CD14-positive monocyte (primary cell): ENCODE measurements around the gene MRPL43. TPM values are rescaled to one million over a fixed set of nuclear protein-coding genes. Genes with fewer than 3 reads are reported as not detected.

Experiments used
- DNase-seq, 3 donors: peaks; one replicate each; pipeline ENCODE4 v3.0.0-alpha.2; 2011 to 2022
- H2AFZ ChIP-seq: 2 replicates; pipeline ENCODE4 v1.6.0; 2012; ENCODE audit warnings: mild to moderate bottlenecking, low read depth, low read length, inconsistent platforms; ENCODE audit not compliant: insufficient read depth, poor library complexity, severe bottlenecking
- H3K27ac ChIP-seq, 2 donors: 1 replicate in 1 of 2; 2 replicates in 1 of 2; pipeline ENCODE4 v1.5.1; 2012 to 2013; ENCODE audit warnings: low read length in 2 of 2, control low read depth in 1 of 2, inconsistent platforms in 1 of 2, low read depth in 1 of 2, mild to moderate bottlenecking in 1 of 2
- H3K27me3 ChIP-seq, 2 donors: one replicate each; pipeline versions ENCODE4 v1.6.0 to v1.6.1; 2011 to 2013; ENCODE audit warnings: low read length in 2 of 2; ENCODE audit not compliant: control insufficient read depth in 2 of 2, insufficient read depth in 2 of 2
- H3K36me3 ChIP-seq, 2 donors: replicated peaks in 1 of 2; 1 replicate in 1 of 2; 2 replicates in 1 of 2; pipeline versions ENCODE4 v1.5.1 to v1.6.1; 2012 to 2013; ENCODE audit warnings: low read length in 2 of 2, control low read depth in 1 of 2, inconsistent platforms in 1 of 2, mild to moderate bottlenecking in 1 of 2; ENCODE audit not compliant: insufficient read depth in 2 of 2, control insufficient read depth in 1 of 2
- H3K4me1 ChIP-seq, 2 donors: 1 replicate in 1 of 2; 2 replicates in 1 of 2; pipeline versions ENCODE4 v1.5.1 to v1.6.1; 2012 to 2013; ENCODE audit warnings: low read length in 2 of 2, control low read depth in 1 of 2, inconsistent platforms in 1 of 2, mild to moderate bottlenecking in 1 of 2, moderate library complexity in 1 of 2; ENCODE audit not compliant: insufficient read depth in 2 of 2, control insufficient read depth in 1 of 2
- H3K4me2 ChIP-seq: replicated peaks from 2 replicates; pipeline ENCODE3; 2012; ENCODE audit warnings: low read length, moderate library complexity, mild to moderate bottlenecking; ENCODE audit not compliant: poor library complexity, severe bottlenecking; ENCODE audit errors: extremely low read depth
- H3K4me3 ChIP-seq, 3 experiments: fragments of 200-600 bp in 1 of 3; sonication (generic) in 1 of 3; replicated peaks in 1 of 3; 1 replicate in 2 of 3; 2 replicates in 1 of 3; pipeline ENCODE4 v1.5.1; 2011 to 2013; ENCODE audit warnings: low read length in 3 of 3, mild to moderate bottlenecking in 3 of 3, control low read depth in 2 of 3, low read depth in 2 of 3, inconsistent platforms in 1 of 3, moderate library complexity in 1 of 3
- H3K79me2 ChIP-seq: 2 replicates; pipeline ENCODE4 v1.6.0; 2012; ENCODE audit warnings: mild to moderate bottlenecking, control low read depth, inconsistent platforms, low read length, moderate library complexity; ENCODE audit not compliant: insufficient read depth
- H3K9ac ChIP-seq: 2 replicates; pipeline ENCODE4 v1.6.0; 2017; ENCODE audit warnings: low read length, mild to moderate bottlenecking; ENCODE audit not compliant: insufficient read depth, poor library complexity, severe bottlenecking
- H3K9me3 ChIP-seq, 2 donors: replicated peaks in 1 of 2; 1 replicate in 1 of 2; 2 replicates in 1 of 2; pipeline versions ENCODE4 v1.5.1 to v1.6.1; 2012 to 2013; ENCODE audit warnings: low read length in 2 of 2, control low read depth in 1 of 2; ENCODE audit not compliant: control insufficient read depth in 1 of 2, insufficient read depth in 1 of 2
- H4K20me1 ChIP-seq: 2 replicates; pipeline ENCODE4 v1.6.0; 2012; ENCODE audit warnings: mild to moderate bottlenecking, low read length, control low read depth, moderate library complexity; ENCODE audit not compliant: insufficient read depth
- H3K27ac Mint-ChIP-seq, 7 donors: one replicate each; pipeline ENCODE4 v1.8.0; 2020; ENCODE audit warnings: mild to moderate bottlenecking in 7 of 7, mixed read lengths in 7 of 7, moderate library complexity in 6 of 7, inconsistent platforms in 2 of 7
- H3K27me3 Mint-ChIP-seq, 3 donors: one replicate each; pipeline ENCODE4 v1.8.0; 2021 to 2022; ENCODE audit warnings: low read depth in 3 of 3, mild to moderate bottlenecking in 3 of 3, mixed read lengths in 3 of 3, moderate library complexity in 3 of 3, inconsistent platforms in 1 of 3
- H3K36me3 Mint-ChIP-seq, 2 donors: one replicate each; pipeline ENCODE4 v1.8.0; 2020; ENCODE audit warnings: mixed read lengths in 2 of 2, inconsistent platforms in 1 of 2, mild to moderate bottlenecking in 1 of 2
- H3K4me1 Mint-ChIP-seq: one replicate; pipeline ENCODE4 v1.8.0; 2020; ENCODE audit warnings: mild to moderate bottlenecking, mixed read lengths
- H3K4me3 Mint-ChIP-seq, 2 donors: one replicate each; pipeline ENCODE4 v1.8.0; 2020; ENCODE audit warnings: mild to moderate bottlenecking in 2 of 2, mixed read lengths in 2 of 2, moderate library complexity in 1 of 2
- H3K9me3 Mint-ChIP-seq, 7 donors: one replicate each; pipeline ENCODE4 v1.8.0; 2020 to 2022; ENCODE audit warnings: mixed read lengths in 7 of 7, mild to moderate bottlenecking in 6 of 7, moderate library complexity in 6 of 7, inconsistent platforms in 2 of 7
- WGBS: methylation state at CpG from one replicate; pipeline ENCODE4 v1.1.5; 2013; ENCODE audit warnings: missing lambda C conversion rate; ENCODE audit not compliant: insufficient coverage; 5-methylcytosine and 5-hydroxymethylcytosine counted together
- intact Hi-C, 2 donors: fragments of 100-400 bp; cut with micrococcal nuclease; formaldehyde crosslinking; loops; one replicate each; pipeline versions ENCODE4 v1.15.0 to v1.15.1; 2023
- polyA plus RNA-seq, 3 donors: library from polyadenylated mRNA; depleted of rRNA in 1 of 3; unstranded in 2 of 3; stranded (reverse) in 1 of 3; fragments of 300-500 nt in 2 of 3; fragments of >200 nt in 1 of 3; fragmentation: Illumina TruSeq in 2 of 3; gene quantifications; 1 replicate in 2 of 3; 2 replicates in 1 of 3; pipeline ENCODE4 v1.2.3, GENCODE V29; 2012 to 2021
- TF ChIP-seq, protein P1 (sequence below): fragments of 200-600 bp; IDR thresholded peaks from one replicate; pipeline ENCODE4 v1.8.0; 2022; ENCODE audit warnings: antibody characterized with exemption, mild to moderate bottlenecking

MRPL43 gene
- polyA plus RNA-seq, 3 donors: 69.5 to 123 (median 98.0) TPM

GRCh38 chr10:101020427-101021075 lies 33.3 kb upstream of the MRPL43 start:
- peaks cover 18 to 19% (median 19%) of the 10 kb centered on the region in 3 donors for H3K27me3 Mint-ChIP-seq
- Histone ChIP-seq H3K79me2 (no peaks in the 10 kb centered on the region), H3K36me3 (no peaks in the 10 kb centered on the region), H3K27ac (no peak overlapping the region), H3K9me3 (no peaks in the 10 kb centered on the region), H3K4me1 (peaks cover 18 to 26% of the 10 kb centered on the region in 2 donors), H2AFZ (no peak overlapping the region), H3K4me3 (no peak overlapping the region), H3K27me3 (peaks cover 0 to 5% of the 10 kb centered on the region in 2 donors), H3K9ac (no peak overlapping the region), H3K4me2 (no peak overlapping the region), H4K20me1 (no peaks in the 10 kb centered on the region)
- peaks cover 29% of the 10 kb centered on the region for H3K4me1 Mint-ChIP-seq
- TF ChIP-seq, protein P1, sequence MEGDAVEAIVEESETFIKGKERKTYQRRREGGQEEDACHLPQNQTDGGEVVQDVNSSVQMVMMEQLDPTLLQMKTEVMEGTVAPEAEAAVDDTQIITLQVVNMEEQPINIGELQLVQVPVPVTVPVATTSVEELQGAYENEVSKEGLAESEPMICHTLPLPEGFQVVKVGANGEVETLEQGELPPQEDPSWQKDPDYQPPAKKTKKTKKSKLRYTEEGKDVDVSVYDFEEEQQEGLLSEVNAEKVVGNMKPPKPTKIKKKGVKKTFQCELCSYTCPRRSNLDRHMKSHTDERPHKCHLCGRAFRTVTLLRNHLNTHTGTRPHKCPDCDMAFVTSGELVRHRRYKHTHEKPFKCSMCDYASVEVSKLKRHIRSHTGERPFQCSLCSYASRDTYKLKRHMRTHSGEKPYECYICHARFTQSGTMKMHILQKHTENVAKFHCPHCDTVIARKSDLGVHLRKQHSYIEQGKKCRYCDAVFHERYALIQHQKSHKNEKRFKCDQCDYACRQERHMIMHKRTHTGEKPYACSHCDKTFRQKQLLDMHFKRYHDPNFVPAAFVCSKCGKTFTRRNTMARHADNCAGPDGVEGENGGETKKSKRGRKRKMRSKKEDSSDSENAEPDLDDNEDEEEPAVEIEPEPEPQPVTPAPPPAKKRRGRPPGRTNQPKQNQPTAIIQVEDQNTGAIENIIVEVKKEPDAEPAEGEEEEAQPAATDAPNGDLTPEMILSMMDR: no peak
- intact Hi-C loops: no loop called here
- H3K9me3 Mint-ChIP-seq: peaks cover 0 to 3% (median 0%) of the 10 kb centered on the region in 7 donors
- peak overlapping the region in 1 of 7 donors; percentile 46 for H3K27ac Mint-ChIP-seq
- H3K36me3 Mint-ChIP-seq: no peaks in the 10 kb centered on the region
- no peak overlapping the region for H3K4me3 Mint-ChIP-seq
- peak in 2 of 3 donors; percentile 11 to 68 for DNase-seq
- WGBS: 42% methylated on average over 3 of the region's 10 CpGs

- H3K4me1 ChIP-seq: peaks cover 18 to 26% of the 10 kb centered on the region in 2 donors
- H3K4me3 ChIP-seq: peak overlapping the region in 1 of 3 experiments; percentile 49
- H2AFZ ChIP-seq: peak overlapping the region; percentile 56
- H3K27me3 ChIP-seq: peaks cover 0 to 5% of the 10 kb centered on the region in 2 donors
- peak in 1 of 3 donors; percentile 21 for DNase-seq
- Mint-ChIP-seq H3K27ac (peak overlapping the region in 1 of 7 donors; percentile 73), H3K9me3 (peaks cover 0 to 3% (median 0%) of the 10 kb centered on the region in 7 donors), H3K27me3 (peaks cover 18 to 25% (median 21%) of the 10 kb centered on the region in 3 donors), H3K4me1 (peaks cover 31% of the 10 kb centered on the region), H3K36me3 (no peaks in the 10 kb centered on the region), H3K4me3 (peak overlapping the region; percentile 53 to 69)
- H3K9me3 ChIP-seq: no peaks in the 10 kb centered on the region
- peak overlapping the region; percentile 35 for H3K9ac ChIP-seq
- no peaks in the 10 kb centered on the region for H4K20me1 ChIP-seq
- no peaks in the 10 kb centered on the region for H3K36me3 ChIP-seq
- peak overlapping the region; percentile 68 for H3K4me2 ChIP-seq
- intact Hi-C loops: no loop called here
- no CpG with 5 or more reads among the region's 2 CpGs for WGBS
- no peaks in the 10 kb centered on the region for H3K79me2 ChIP-seq
- TF ChIP-seq, protein P1: no peak
- H3K27ac ChIP-seq: no peak overlapping the region
These were observed 32.1 kb upstream of the MRPL43 start for GRCh38 chr10:101019440-101019703.
